VCaP (cell line): ENCODE data around the gene NAA16.
"Not testable (repeated sequence)": the region's sequence is repeated elsewhere in the genome, so short reads cannot be mapped to it uniquely, and the experiment has no call there.

Experiments
- H3K27ac ChIP-seq: fragments of 450-650 bp; 2 replicates; pipeline ENCODE4 v1.5.1; 2017
- CTCF ChIP-seq: fragments of 450-650 bp; conservative IDR thresholded peaks from 2 replicates; pipeline ENCODE4 v1.5.1; 2017; ENCODE audit warnings: mild to moderate bottlenecking, moderate library complexity

NAA16 gene

DNA sequence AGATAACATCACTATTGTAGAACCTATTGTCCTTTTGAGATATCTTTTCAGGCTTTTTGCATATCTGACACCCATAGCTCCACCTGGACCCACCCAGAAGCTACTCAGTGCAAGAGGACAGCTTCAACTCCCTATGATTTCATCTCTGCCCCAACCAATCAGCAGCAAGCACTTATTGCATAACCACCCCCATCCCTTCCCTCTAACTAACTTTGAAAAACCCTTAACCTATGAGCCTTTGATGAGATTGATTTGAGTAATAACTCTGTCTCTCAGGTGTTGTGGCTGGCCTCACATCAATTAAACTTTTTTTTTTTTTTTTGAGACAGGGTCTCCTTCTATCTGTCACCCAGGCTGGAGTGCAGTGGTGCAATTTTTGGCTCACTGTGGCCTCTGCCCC, 34.2 kb upstream of the NAA16 start:
- H3K27ac ChIP-seq: no peak overlapping the region
- TF ChIP-seq CTCF: no peak

- not testable (repeated sequence) for H3K27ac ChIP-seq
Measured at GRCh38 chr13:41279156-41279555, 31.9 kb upstream of the NAA16 start.

DNA sequence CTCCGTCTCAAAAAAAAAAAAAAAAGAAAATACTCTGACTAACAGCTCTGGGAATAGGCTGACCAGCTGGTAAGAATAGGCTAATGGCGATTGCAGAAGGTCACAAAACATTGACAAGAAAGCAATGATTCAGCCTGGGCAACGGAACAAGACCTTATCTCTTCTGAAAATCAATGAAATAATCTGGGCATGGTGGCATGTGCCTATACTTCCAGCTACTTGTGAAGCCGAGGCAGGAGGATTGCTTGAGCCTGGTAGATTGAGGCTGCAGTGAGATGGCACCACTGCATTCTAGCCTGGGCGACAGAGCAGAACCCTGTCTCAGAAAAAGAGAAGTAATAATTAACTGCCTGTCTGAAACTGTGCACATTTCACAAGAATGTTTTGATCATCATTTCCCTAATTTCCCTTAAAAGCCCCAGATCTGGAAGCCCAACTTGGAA, 28.9 kb upstream of the NAA16 start:
- no peak overlapping the region for H3K27ac ChIP-seq
- no peak for TF ChIP-seq CTCF

DNA sequence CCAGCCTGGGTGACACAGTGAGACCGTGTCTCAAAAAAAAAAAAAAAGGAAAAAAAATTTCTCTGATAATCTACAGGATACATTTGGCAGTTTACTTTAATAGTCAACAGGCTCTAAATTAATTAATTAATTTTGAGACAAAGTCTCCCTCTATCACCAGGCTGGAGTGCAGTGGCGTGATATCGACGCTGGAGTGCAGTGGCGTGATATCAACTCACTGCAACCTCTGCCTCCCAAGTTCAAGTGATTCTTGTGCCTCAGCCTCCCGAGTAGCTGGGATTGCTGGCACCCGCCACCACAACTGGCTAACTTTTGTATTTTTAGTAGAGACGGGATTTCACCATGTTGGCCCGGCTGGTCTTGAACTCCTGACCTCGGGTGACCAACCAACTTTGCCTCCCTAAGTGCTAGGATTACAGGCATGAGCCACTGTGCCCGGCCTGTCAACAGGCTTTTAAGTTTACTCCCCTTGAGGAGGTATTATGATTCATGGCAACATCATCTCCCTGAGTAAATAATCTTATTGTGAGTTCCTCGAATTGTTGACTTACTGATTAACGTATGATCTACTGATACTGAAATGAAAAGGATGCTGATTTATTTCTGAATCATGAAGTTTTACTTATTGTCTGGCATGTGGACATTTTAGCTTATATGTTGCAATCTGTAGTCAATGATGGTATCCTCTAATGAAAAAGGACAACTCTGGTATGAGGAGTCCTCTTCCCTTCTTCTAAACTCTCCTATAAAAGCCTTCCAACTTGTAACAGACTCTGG, 26.4 kb upstream of the NAA16 start:
- TF ChIP-seq CTCF: no peak
- no peak overlapping the region for H3K27ac ChIP-seq

DNA sequence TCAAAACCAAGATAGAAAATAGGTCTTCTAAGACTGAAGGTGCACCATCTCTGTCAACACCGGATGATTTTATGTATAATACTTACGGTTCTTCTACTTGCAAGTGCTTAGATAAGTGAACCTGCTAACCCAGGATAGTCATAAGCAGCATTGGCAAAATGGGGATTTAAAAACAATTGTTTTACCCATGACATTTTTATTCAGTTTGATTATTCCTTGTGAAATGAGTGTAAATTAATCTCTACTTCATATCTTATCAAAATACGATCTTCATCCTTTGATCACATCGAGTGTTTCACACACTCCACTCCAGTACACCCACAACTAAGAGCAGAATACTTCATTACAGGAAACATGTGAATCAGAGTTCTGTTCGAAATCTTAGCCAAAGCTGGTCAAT, 24.7 kb upstream of the NAA16 start:
- TF ChIP-seq CTCF: no peak
- no peak overlapping the region for H3K27ac ChIP-seq

DNA sequence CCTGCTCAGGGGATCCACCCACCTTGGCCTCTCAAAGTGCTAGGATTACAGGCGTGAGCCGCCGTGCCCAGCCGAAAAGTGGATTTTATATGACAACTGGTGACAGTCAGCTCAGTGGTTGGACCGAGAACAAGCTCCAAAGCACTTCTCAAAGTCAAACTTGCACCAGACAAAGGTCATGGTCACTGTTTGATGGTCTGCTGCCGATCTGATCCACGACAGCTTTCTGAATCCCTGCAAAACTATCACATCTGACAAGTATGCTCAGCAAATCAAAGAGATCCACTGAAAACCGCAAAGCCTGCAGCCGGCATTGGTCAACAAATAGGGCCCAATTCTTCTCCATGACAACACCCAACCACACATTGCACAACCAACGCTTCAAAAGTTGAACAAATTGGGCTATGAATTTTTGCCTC, 21.6 kb upstream of the NAA16 start:
- TF ChIP-seq CTCF: no peak
- no peak overlapping the region for H3K27ac ChIP-seq

DNA sequence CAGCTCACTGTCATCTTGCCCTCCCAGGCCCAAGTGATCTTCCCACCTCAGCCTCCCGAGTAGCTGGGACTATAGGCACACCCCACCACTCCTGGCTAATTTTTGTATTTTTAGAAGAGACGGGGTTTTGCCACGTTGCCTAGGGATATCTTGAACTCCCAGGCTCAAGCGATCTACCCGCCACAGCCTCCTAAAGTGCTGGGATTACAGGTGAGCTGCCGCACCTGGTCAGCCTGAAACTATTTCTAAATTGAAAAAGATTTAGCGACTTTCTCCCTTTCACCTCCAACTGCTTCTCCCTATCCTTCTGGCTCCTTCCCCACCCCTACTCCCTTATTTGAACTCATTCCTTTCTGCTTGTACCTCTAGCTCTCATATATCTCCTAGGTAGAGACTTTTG, 19.8 kb upstream of the NAA16 start:
- H3K27ac ChIP-seq: no peak overlapping the region
- TF ChIP-seq CTCF: no peak

GRCh38 chr13:41293272-41293671, 17.8 kb upstream of the NAA16 start:
- no peak overlapping the region for H3K27ac ChIP-seq
- no peak for TF ChIP-seq CTCF
